Stimulated activated CD4-positive, alpha-beta T cell treated with anti-CD3 and anti-CD28 coated beads, Interleukin-4, amount 100 ng/mL, for 24 hours (primary cell): ENCODE results near the gene NECAB3.

Source experiments
- DNase-seq: peaks from one replicate; pipeline ENCODE4 v3.0.0-alpha.2; 2020

Gene NECAB3

GRCh38 chr20:33663161-33664084 lies 10.8 kb downstream of the NECAB3 start:
- DNase-seq = peak; percentile 84

- no peak for DNase-seq
Observed at GRCh38 chr20:33662172-33662571, 12.1 kb downstream of the NECAB3 start, which contains the start of gene C20orf144. Gene C20orf144, plus strand, starts transcription at chr20:33662327. Its CDS starts 19 bp downstream, at chr20:33662346.

GRCh38 chr20:33660685-33661058 lies 13.6 kb downstream of the NECAB3 start:
- no peak for DNase-seq

GRCh38 chr20:33660035-33660684 lies 14.1 kb downstream of the NECAB3 start:
- DNase-seq = no peak

- no peak for DNase-seq
Observed at GRCh38 chr20:33659341-33660034, 14.7 kb downstream of the NECAB3 start.

- DNase-seq = no peak
Observed at GRCh38 chr20:33658929-33659328, 15.3 kb downstream of the NECAB3 start.

- DNase-seq = no peak
Observed at GRCh38 chr20:33658510-33658909, 15.7 kb downstream of the NECAB3 start.

GRCh38 chr20:33657704-33658095 lies 16.5 kb downstream of the NECAB3 start:
- no peak for DNase-seq

- no peak for DNase-seq
Observed at GRCh38 chr20:33656783-33657703, 17.2 kb downstream of the NECAB3 start.

- no peak for DNase-seq
Observed at GRCh38 chr20:33656010-33656782, 18.0 kb downstream of the NECAB3 start.

- DNase-seq = no peak
Observed at GRCh38 chr20:33655164-33655563, 19.1 kb downstream of the NECAB3 start.

- DNase-seq = no peak
Observed at GRCh38 chr20:33654680-33655161, 19.5 kb downstream of the NECAB3 start.

- DNase-seq = no peak
Observed at GRCh38 chr20:33653900-33654596, 20.2 kb downstream of the NECAB3 start.

- peak; percentile 33 for DNase-seq
Observed at GRCh38 chr20:33653218-33653899, 20.9 kb downstream of the NECAB3 start.

GRCh38 chr20:33651562-33652048 lies 22.6 kb downstream of the NECAB3 start:
- DNase-seq = no peak

- no peak for DNase-seq
Observed at GRCh38 chr20:33650753-33651561, 23.3 kb downstream of the NECAB3 start.

- no peak for DNase-seq
Observed at GRCh38 chr20:33650111-33650752, 24.0 kb downstream of the NECAB3 start.

GRCh38 chr20:33649201-33649681 lies 25.0 kb downstream of the NECAB3 start:
- DNase-seq = no peak
